GOT3 (cell line): ENCODE results near the gene ARMC9.
"Not testable (repeated sequence)": the region's sequence is repeated elsewhere in the genome, so short reads cannot be mapped to it uniquely, and the experiment has no call there.

Experiments
- DNase-seq: peaks from one replicate; lab custom pipeline; 2025; ENCODE audit warnings: mixed read lengths; lab: John Stamatoyannopoulos, UW

ARMC9 gene

DNA sequence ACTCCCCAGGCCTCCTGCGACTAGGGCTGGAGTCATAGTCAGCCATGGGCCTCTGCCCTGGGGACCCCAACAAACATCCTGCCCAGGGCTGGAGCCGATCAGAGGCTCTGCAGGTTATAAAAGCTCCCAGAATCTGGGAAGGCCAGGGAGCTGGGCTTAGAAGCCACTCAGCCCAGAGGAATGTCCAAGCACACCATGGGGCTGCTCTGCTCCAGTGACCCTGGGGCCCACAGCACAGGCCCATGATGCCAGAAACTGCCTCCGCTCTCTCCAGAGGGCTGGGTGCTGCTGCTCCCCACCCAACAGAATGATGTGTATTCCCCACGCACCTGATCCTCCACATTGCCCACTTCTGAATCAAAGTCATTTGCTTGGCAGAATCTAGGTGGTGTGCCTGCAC, 88.5 kb downstream of the ARMC9 start:
- no peak for DNase-seq

DNA sequence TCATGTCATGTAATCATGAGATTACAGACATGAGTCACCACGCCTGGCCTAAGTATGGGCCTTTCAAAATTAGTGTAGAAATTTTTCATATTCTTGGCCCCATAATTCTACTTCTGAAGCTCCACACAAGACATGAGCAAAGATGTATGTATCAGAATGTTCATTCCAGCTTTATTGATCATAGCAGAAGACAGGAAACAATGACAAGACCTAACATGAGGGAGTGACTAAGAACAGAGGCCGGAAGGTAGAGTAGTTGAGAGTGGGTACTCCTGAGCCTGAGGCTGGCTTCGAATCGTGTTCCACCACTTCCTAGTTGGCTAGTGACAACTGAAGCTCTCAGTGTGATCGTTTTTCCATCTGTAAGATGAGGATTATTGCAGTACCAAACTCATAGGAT, 89.3 kb downstream of the ARMC9 start:
- DNase-seq, result no peak

DNA sequence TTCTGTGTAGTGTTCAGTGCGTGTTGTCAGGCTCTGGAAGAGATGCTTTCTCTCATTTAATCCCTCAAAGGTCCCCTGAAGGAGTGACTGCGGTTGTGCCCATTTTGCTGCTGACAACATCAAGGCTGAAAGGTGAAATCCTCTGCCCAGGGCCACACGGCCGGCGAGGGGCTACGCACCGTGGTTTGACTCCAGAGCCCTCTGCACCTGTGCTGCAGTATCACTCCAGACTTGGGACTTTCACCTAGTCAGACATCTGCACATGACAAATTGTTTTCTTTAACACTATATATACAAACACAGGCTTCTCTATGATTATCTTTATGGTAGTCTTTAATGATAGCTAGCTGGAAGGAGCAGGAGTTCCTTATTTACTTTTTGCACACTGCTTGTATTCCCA, 90.2 kb downstream of the ARMC9 start:
- no peak for DNase-seq

DNA sequence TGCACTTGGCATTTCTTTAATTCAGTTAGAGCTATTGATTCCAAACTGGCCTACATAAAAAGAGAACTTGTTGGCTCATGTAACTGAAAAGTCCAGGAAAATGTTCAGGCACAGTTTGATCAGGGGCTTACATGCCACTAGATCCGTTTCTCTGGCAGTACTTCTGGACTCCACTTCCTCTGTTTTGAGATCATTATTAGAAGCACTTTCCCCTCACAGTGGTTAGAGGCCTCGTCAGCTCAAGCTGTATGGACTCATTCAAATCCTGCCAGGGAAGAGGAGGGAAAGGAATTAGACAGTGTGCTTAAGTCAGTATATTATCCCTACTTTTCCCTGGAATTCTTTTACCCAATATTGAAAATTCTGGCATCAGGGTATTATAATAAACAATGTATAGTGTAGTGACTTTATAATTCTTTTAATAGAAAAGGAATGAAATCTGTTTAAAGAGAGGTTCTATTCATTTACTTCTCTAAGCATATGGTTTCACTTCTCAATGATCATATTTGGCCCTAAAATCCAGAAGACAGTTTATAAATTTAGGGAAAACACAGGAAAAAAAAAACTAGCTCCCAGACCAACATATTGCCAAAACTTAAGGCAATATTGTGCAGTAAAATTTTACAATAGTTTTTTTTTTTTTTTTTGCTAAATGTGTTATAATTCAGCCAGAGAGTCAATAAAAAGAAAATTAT, 92.0 kb downstream of the ARMC9 start:
- no peak for DNase-seq

DNA sequence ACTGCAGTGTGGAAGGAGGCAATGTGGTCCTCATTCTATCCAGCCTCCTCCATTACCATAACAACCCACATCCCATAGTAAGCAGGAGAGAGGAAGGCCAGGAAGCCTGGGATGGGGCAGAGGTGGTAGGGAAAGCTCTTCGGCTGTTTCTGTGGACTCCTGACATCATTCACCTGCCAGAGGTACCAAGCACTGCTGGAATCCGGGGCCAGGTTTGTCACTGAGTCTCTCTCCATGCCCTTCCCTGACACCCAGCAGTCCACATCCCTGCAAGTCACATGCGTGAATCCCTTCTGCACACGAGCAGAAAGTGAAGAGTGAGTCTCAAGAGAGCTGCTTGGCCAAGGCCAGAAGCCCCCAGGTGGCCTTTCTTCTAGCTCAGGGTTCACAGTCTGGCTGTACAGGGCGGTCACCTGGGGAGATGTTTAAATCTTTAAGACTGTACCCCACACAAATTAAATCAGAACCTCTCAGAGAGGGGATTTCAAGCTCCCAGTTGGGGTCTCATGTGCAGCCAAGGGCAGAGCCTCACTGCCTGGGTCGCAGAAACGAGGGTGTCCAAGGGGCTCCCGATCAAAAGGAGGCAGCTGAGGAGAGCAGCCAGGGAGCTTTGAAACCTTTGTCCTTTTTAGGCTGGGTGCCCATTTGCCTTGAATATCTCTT, 94.2 kb downstream of the ARMC9 start:
- DNase-seq, result no peak

DNA sequence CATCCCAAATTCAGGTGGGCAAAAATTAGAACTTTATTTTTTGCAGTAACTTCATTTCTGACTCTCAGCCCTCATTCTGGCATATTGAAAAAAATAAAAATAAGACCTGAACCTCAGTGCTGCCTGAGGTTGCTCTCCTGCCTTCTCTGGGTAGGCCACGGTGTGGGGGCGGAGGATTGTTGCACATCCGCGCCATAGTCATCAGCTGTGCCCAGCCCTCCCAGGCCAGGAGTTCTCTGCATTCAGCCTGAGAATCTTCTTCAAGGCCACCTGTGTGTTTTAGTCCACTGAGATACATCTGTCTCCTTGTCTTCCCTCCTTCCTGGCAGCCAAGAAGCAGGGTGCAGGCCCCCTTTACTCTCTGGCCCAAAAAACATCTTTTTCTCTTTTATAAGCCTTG, 94.7 kb downstream of the ARMC9 start:
- no peak for DNase-seq

DNA sequence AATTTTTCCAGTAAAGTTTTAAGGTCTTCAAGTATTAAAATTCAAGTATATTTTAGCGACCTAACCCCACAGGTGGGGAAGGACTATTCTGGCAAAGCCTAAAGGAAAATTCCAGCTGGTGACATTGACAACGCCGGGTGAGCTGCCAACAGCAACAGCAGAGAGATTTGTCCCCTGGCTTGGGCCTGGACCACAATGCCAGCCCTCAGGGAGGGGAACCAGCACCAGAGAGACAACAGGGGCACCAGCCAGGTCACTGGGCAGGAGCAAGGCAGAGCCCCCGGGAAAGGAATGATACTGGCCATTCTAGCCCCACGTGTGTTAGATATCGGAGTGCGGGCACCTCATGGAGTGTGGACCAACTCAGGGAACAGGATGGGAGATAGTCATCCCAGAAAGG, 95.7 kb downstream of the ARMC9 start:
- no peak for DNase-seq

DNA sequence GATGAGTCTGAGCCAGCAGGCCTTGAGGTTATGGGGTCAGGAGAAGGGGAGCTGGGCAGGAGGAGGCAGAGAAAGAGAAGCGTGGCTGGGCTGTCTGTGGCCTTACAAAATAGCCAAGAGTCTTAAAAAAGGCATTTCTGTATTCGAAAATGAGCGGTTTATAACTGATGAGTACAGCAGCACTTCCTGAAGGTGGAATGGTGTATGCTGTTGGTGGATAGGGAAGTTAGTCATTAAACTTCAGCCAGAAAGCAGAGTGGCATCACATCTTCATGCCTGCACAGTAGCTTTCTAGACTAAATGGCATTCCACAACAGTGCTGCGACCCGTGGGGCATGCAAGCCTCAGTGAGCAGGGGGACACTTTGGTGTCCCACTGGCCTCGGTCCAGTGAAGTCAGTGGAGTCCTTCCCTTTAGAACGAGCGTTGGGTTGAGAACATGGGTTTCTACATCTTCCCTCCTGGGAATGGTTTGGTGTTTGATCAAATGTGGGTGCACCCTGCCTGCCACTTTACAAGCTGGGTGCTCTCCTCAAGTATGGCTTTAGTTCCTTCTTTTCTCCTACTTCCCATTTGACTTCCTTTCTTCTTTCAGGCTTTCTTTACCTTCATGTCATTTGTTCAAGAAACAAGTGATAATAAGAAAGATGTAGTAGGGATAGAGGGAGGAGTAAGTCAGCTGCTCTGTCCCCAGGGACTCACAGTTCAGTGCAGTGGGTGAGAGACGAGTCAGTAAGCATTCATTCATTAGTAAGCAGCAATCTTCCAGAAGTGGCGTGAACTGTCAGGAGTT, 96.3 kb downstream of the ARMC9 start:
- DNase-seq, result no peak

DNA sequence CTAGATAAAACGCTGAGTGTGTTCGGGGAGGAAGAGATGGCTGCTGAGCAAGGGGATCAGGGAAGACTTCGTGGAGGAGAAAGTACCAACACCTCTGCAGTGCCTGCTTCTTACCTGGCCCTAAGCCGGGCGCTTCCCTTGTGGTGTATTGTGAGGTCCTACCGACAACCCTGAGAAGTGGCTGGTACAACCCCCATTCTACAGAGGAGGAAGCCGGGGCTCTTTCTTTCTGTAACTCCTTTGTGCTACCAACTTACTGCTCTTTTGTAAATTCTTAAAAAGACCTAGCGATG, 96.9 kb downstream of the ARMC9 start:
- DNase-seq, result no peak

DNA sequence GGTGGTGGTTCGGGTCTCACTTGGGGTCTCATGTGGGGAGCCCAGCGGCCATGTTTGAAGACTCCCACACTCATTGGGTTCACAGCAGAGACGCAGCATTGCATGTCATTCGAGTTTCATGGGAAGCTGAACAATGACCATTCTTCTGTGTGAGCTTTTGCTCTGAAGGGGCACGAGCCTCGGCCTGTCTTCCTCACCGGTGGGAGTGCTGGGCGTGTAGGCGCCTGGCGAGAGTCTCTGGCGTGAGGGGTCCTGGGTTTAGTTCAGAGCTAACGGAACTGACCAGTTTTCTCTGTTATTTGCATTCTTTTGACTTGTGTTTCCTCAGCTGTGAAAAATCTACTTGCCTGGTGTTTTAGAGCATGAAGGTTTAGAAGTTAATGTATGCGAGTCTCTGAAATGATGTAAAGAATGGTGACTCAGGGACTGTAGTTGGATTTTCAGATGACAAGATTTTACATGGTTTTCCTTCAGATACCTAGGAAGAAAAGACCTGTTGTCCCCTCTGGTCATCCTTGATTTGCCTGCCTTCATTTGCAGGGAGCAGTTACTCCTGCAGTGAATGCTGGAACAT, 98.1 kb downstream of the ARMC9 start:
- DNase-seq, result no peak

DNA sequence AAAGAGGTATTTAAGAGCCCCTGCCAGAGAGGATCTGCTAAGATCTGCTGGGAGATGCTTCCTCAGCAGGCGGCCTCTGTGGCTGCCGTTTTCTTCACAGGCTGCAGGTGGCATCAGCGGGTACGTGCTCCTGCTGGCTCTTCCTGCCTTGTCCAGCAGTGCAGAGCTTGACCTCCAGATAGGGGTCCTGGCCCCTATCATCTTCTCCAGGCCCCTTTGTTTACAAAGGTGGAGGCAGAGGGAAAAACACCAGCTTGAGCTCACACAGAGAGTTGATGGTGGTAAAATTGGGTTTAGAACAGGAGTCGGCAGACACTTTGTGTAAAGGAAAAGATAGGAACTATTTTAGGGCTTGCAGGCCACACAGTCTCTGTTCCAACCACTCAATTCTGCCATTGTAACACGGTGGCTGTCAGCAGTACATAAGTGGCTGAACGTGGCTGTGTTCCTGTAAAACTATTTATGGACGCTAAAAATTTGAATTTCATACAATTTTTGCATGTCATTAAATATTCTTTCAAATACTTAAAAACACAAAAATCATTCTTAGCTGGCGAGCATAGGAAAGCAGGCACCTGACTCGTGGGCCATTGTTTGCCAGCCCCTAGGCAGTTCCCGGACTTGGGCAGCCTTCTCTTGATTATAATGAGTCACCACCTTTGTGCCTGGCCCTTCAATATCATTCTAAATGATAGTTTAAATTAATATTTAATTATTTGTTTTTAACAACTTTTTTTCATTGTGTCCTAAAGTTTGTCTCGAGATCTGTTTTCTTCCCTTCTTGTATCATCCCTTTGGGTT, 98.9 kb downstream of the ARMC9 start:
- no peak for DNase-seq

DNA sequence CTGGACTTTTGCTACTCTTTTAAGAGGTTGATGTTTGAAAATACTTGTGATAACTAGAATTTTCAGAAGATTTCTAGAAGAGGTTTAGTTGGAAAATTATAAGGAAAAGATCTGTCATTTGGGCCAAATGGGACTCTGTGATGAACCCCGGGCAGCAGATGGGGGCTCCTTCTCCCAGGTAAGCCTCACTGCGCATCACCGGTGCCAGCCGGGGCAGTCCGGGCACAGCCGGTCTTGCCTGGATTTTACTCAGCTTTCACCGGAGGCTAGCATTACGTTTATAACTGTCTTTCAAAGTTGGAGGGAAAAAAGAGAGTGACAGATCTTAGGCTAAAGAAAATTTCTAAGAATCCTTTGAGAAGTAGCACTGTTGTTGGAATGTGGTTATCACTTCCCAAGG, 99.7 kb downstream of the ARMC9 start:
- DNase-seq, result no peak

DNA sequence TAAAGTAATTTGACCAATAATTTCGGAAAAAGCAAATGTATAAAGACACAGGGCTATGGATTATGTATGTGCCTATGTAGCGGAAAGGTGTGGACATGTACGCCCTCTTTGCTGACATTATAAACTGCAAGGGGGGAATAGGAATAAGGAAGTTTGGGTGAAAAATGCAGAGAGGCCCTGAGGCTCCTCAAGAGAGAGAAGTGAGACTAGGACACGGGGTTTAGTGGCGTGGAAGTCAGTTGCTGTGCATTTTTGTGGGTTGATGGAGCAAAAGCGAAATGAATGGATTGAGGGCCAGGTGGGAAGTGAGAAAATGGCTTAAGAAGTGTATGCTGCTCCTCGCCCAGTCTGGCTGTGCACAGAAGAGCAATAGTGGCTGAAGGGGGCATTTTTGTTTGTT, 100.8 kb downstream of the ARMC9 start:
- DNase-seq, result no peak

DNA sequence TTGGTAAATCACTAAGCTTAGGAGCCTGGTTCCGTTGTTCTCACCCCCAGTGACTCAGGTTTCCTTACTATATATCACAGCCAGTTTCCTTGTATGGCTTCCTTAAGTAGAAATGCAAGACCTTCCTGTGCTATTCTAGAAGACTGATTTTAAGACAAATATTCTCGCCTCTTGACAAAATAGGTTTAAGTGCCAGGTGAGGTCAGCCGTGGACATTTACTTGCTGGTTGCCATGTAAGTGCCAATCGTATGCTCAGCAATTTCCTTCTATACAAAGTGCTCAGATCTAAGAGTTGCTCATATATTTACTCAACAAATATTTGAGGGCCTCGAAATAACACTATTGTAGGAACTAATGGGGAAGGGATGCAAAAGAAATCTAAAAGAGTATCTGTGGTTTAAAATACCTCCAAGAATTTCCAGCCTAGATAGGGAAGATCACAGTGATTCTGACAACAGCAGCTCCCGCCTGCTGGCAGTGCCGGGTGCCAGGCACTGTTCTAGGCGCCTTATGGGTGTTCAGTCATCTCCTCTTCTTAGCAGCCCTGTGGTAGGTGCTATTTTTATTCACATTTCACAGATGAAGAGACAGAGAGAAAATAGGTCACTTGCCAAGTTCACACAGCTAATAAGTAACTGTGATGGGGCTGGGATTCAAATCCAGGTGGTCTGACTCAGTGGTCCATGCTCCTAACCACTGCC, 101.7 kb downstream of the ARMC9 start:
- no peak for DNase-seq

DNA sequence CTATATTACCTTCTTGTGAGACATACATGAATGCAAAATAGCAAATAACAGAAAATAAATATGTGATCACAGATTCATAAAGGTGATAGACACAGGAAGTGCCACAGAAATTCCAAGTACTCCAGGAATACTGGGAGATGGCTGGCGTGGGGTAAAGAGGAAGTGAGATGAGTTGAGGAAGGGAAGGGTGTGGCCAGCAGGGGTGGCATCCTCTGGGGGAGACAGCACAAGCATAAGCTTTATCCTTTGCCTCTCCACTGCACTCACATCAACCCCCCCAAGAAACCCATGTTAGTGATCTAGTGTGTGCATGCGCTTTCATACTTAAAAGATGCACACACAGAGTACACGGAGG, 102.3 kb downstream of the ARMC9 start:
- DNase-seq, result no peak

DNA sequence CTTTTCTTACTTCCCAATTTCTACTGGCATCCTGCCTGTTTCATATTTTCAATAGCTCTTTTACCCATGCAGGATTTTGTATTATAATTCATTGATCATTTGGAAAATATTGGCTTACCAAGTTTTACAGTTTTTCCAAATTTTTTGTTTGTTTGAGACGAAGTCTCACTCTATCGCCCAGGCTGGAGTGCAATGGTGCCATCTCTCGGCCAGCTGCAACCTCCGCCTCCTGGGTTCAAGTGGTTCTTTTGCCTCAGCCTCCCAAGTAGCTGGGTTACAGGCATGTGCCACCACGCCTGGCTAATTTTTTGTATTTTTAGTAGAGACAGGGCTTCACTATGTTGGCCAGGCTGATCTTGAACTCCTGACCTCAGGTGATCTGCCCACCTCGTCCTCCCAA, 105.8 kb downstream of the ARMC9 start:
- not testable (repeated sequence) for DNase-seq

DNA sequence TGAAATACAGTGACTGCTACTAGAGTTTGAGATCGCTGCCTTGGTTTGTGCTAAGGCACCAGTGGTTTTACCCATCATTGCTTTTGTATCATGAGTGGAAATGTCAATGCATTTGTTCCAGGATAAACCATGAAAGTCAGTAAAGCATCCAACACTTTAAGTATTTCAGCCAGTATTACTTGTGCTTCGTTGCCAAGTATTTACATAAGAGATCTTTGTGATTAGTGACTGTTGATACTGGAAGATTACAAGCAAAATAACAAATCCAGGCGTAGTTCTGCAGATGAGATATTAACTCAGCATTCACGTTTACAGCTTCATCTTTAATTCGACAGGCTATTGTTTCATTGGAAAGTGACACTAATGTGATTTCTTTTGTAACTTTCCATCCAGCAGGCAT, 106.8 kb downstream of the ARMC9 start:
- DNase-seq, result no peak

DNA sequence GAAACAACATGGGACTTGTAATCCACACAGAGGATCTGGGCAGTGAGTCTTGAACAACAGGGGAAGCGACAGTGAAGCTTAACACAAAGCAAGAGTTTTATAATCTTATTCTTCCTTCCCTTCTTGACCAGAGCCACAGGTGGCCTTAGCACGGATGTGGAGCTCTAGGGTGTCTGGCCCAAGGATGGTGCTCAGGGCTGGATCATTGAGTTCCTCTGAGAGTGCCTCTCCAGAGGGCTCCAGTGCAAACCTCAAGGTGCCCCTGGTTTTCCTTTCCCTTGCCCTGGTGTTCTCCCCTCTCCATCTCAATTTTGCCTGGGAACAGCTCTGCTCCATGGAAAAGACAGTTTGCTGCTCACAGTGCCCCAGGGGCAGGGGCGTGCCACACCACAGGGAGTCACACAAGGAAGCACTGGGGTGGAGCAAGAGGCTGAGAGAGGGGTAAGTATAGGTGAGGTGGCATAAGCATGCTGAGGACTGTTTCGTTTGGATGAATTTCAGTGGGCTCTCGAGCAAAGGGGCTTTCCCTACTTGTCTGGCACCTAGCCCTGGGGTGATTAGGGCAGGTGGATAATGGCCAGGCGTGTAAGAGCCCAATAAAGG, 108.5 kb downstream of the ARMC9 start:
- no peak for DNase-seq

DNA sequence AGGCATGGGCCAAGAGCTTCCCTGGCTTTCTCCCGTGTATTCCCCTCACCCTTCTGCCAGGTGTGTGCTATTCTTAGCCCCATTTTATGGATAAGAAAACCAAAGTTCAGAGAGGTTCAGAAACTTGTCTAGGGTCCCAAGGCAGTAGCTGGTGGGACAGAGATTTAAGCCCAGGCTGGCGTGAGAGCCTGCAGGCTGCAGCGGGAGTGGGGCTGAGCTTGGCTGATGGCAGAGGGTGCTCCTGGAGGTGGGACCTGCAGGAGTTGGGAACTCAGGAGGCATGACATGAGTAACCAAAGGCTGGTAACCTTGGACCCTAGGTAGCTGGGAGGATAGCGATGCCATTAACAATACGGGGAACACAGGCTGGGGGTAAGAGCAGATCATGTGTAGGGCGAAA, 109.8 kb downstream of the ARMC9 start:
- no peak for DNase-seq

DNA sequence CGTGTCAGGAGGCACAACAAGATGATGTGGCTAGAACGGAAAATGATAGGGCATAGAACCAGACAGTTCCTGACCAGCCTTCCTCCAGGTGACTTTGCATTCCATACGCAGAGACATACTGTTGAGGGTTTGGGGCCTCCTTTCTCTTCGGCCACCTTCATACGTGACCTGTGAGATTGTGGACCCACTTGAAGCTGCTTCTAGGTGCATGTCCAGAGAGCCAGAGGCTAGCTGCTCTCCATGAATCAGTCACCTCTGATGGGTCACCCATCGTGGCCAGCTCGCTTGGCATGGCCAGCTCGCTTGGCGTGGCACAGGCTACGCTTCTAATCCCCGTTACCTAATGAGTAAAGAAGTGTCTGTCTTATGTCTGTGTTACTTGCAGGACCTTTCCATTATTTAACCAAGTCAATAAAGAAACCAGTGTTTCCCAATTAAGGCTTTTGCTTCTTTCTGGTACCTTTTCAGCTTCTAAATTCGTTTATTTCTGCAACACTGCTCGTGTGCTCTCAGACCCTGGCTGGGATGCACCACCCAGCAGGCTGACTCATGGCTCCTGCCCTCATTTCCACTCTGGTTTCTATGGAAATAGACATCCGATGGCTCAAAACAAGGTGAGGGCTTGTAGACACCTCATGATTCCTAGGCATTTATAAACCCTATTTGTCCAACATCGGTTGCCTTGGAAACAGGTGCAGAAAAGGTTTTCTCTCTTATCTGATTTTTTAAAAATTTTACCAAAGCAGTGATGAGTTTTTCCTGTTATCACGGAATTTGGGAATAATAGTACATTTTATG, 110.4 kb downstream of the ARMC9 start:
- no peak for DNase-seq
